Heart right ventricle (tissue), 16 donors: Measurements from ENCODE around the gene STXBP5. TPM values are rescaled to one million over a fixed set of nuclear protein-coding genes. Genes with fewer than 3 reads are reported as not detected.

ENCODE experiments used
- ATAC-seq, 8 donors: fragments of 200-7000 bp; cut with Tn5 transposase; one replicate each; pipeline ENCODE4 v1.9.1; 2020; ENCODE audit warnings: mild to moderate bottlenecking in 8 of 8, moderate library complexity in 8 of 8, moderate number of reproducible peaks in 1 of 8
- DNase-seq, 2 donors: peaks; one replicate each; pipeline ENCODE4 v3.0.0-alpha.2; 2020
- H3K27ac ChIP-seq, 10 donors: fragments of 200-600 bp; sonication (generic) in 2 of 10; one replicate each; pipeline versions ENCODE4 v1.5.0 to v1.8.0; 2020 to 2022; ENCODE audit warnings: mild to moderate bottlenecking in 3 of 10
- H3K27me3 ChIP-seq, 7 donors: fragments of 200-600 bp; one replicate each; pipeline ENCODE4 v1.8.0; 2021 to 2022; ENCODE audit warnings: mild to moderate bottlenecking in 2 of 7
- H3K36me3 ChIP-seq, 9 donors: fragments of 200-600 bp; sonication (generic) in 1 of 9; one replicate each; pipeline versions ENCODE4 v1.5.0 to v1.8.0; 2020 to 2022; ENCODE audit warnings: mild to moderate bottlenecking in 2 of 9
- H3K4me1 ChIP-seq, 9 donors: fragments of 200-600 bp; sonication (generic) in 1 of 9; one replicate each; pipeline versions ENCODE4 v1.5.0 to v1.8.0; 2020 to 2022; ENCODE audit warnings: mild to moderate bottlenecking in 4 of 9
- H3K4me3 ChIP-seq, 10 donors: fragments of 200-600 bp; sonication (generic) in 2 of 10; one replicate each; pipeline versions ENCODE4 v1.5.0 to v1.8.0; 2020 to 2022; ENCODE audit warnings: mild to moderate bottlenecking in 7 of 10, moderate library complexity in 2 of 10
- H3K9me3 ChIP-seq, 11 donors: fragments of 200-600 bp in 10 of 11; sonication (generic) in 2 of 11; one replicate each; pipeline versions ENCODE4 v1.5.0 to v1.8.0; 2013 to 2022; ENCODE audit warnings: mild to moderate bottlenecking in 2 of 11, control low read depth in 1 of 11, moderate library complexity in 1 of 11
- CTCF ChIP-seq, 9 donors: fragments of 200-600 bp; sonication (generic) in 2 of 9; IDR thresholded peaks; one replicate each; pipeline versions ENCODE4 v1.5.0 to v1.8.0; 2021 to 2022; ENCODE audit warnings: antibody characterized with exemption in 9 of 9, mild to moderate bottlenecking in 5 of 9, moderate library complexity in 1 of 9
- WGBS, 2 donors: extraction: QIAGEN DNeasy Blood & Tissue Kit; methylation state at CpG; one replicate each; pipeline ENCODE4 v1.1.7; 2013; ENCODE audit warnings: inconsistent platforms in 1 of 2; 5-methylcytosine and 5-hydroxymethylcytosine counted together
- intact Hi-C, 10 donors: fragments of 100-400 bp; cut with DNase I; formaldehyde crosslinking; loops; one replicate each; pipeline versions ENCODE4 v1.11.1 to v1.14.2; 2022
- polyA plus RNA-seq, 2 donors: library from polyadenylated mRNA; stranded (reverse); fragments of 200-250 nt; gene quantifications; one replicate each; pipeline ENCODE4 v1.2.3, GENCODE V29; 2013
- total RNA-seq, 10 donors: library from RNA; stranded (reverse); fragmentation: NEBNext Ultra II Directional in 3 of 10; extraction: Animal tissue kit (Norgen Biotek cat#: 25700) in 3 of 10; gene quantifications; one replicate each; pipeline versions ENCODE4 v1.2.1 to v1.2.4, GENCODE V29; 2021 to 2023
- donor health status: Arrhythmogenic right ventricular cardiomyopathy.
- donor health status: ischemic (EF 13 %, LVEDD 7.1; RV severe dilation, severe dysfunction).
- donor health status: healthy with polysubstance abuse.
- donor health status: DM: no; HTN: yes; CAD: no.
- donor health status: DM: no; HTN: no; CAD: no.
- donor health status: ischemic (EF 25% LVEDD 6.9; RV normal size, moderate dysfunction).
- donor health status: ischemic (EF 25% LVEDD 5.7; RV mildly dilated, moderate dysfunction).
- donor health status: healthy.
- donor health status: DM: yes; HTN: yes; CAD: no.
- donor health status: Ischemic cardiomyopathy.
- donor health status: ischemic (EF 35%, LVEDD 5.7; RV mildly dilated, moderate dysfunction).
- donor health status: nonischemic (EF 11% LVEDD 7.7; RV severe dilation, severe dysfunction).
- donor health status: DM: yes; HTN: yes; CAD: no.
- donor health status: PGD.
- donor health status: ischemic (EF 29% LVEDD 5.4; RV normal size, mild dysfunction).
- donor health status: nonischemic (EF 23%, LVEDD 6.1; RV moderate dilation, normal function).

The STXBP5 gene
- total and polyA plus RNA-seq, 12 donors = 2.8 to 23.2 (median 13.4) TPM

- Histone ChIP-seq H3K4me3 (no peak overlapping the region), H3K9me3 (peaks cover 0 to 5% (median 0%) of the 10 kb centered on the region in 11 donors), H3K4me1 (peaks cover 0 to 42% (median 0%) of the 10 kb centered on the region in 9 donors), H3K27me3 (no peaks in the 10 kb centered on the region), H3K36me3 (peaks cover 0 to 26% (median 9%) of the 10 kb centered on the region in 9 donors), H3K27ac (no peak overlapping the region)
- no peak for DNase-seq
- intact Hi-C loops = loop anchor here in 3 of 10 donors (5.0 kb wide), 1 partner anchor 426 kb away; no protein-coding TSS in a partner anchor
- WGBS, 2 donors = 81 to 84% methylated on average over 5 of the region's 5 CpGs
- TF ChIP-seq CTCF (IDR thresholded peaks at IDR 0.05) = no peak
- ATAC-seq = no peak
Observed at GRCh38 chr6:147283460-147283859, 79.2 kb downstream of the STXBP5 start.

GRCh38 chr6:147285087-147285855 is 81.1 kb downstream of the STXBP5 start:
- no peak overlapping the region for H3K4me3 ChIP-seq
- H3K9me3 ChIP-seq = peaks cover 0 to 4% (median 0%) of the 10 kb centered on the region in 11 donors
- DNase-seq = no peak
- H3K27me3 ChIP-seq = no peaks in the 10 kb centered on the region
- peak in 4 of 8 donors; percentile 40 to 67 (median 52) for ATAC-seq
- peaks cover 0 to 23% (median 0%) of the 10 kb centered on the region in 9 donors for H3K36me3 ChIP-seq
- peaks cover 0 to 30% (median 0%) of the 10 kb centered on the region in 9 donors for H3K4me1 ChIP-seq
- 29 to 34% methylated on average over 3 of the region's 3 CpGs for WGBS, 2 donors
- peak; percentile 33 to 73 (median 55) for TF ChIP-seq CTCF (IDR thresholded peaks at IDR 0.05)
- intact Hi-C loops = loop anchor here in 5 of 10 donors (1.0 to 5.0 kb wide), 3 partner anchors 428 kb away; no protein-coding TSS in a partner anchor
- peak overlapping the region in 1 of 10 donors; percentile 24 for H3K27ac ChIP-seq

- ATAC-seq (peak in 2 of 8 donors; percentile 34 to 46), DNase-seq (no peak)
Observed at GRCh38 chr6:147287869-147288271, 83.7 kb downstream of the STXBP5 start.

More at GRCh38 chr6:147287869-147288271, 83.7 kb downstream of the STXBP5 start:
- no peaks in the 10 kb centered on the region for H3K9me3 ChIP-seq
- peaks cover 0 to 27% (median 0%) of the 10 kb centered on the region in 9 donors for H3K4me1 ChIP-seq
- TF ChIP-seq CTCF (IDR thresholded peaks at IDR 0.05) = no peak
- intact Hi-C loops = loop anchor here in 2 of 10 donors (2.0 to 5.0 kb wide), 2 partner anchors 431 kb away; no protein-coding TSS in a partner anchor
- WGBS, 2 donors = 53 to 64% methylated on average over 3 of the region's 3 CpGs
- peaks cover 0 to 24% (median 0%) of the 10 kb centered on the region in 9 donors for H3K36me3 ChIP-seq
- H3K4me3 ChIP-seq = no peak overlapping the region
- H3K27me3 ChIP-seq = no peaks in the 10 kb centered on the region
- H3K27ac ChIP-seq = peak overlapping the region in 1 of 10 donors; percentile 60
